Left cardiac atrium (tissue), 4 donors: ENCODE measurements around the gene TTLL12. TPM values are rescaled to one million over a fixed set of nuclear protein-coding genes. Genes with fewer than 3 reads are reported as not detected.
A peak's percentile ranks its signal among the peaks of the same experiment; 100 is the strongest.

Source experiments
- ATAC-seq, 2 donors: fragments of 200-7000 bp; cut with Tn5 transposase; one replicate each; pipeline ENCODE4 v1.9.1; 2020; ENCODE audit warnings: mild to moderate bottlenecking in 2 of 2, moderate library complexity in 2 of 2
- DNase-seq: peaks from one replicate; pipeline ENCODE4 v3.0.0-alpha.2; 2020
- intact Hi-C, 2 donors: fragments of 100-400 bp; cut with DNase I; formaldehyde crosslinking; loops; one replicate each; pipeline versions ENCODE4 v1.14.1 to v1.15.1; 2022 to 2023
- long read RNA-seq: library from polyadenylated mRNA; unstranded; transcript quantifications from one replicate; pipeline ENCODE4 v2.0.0, GENCODE V29; 2021
- total RNA-seq, 2 donors: library from RNA; stranded (reverse); fragmentation: NEBNext Ultra II Directional; extraction: Animal tissue kit (Norgen Biotek cat#: 25700); gene quantifications; one replicate each; pipeline ENCODE4 v1.2.1, GENCODE V29; 2021
- donor health status: DM: no; HTN: yes; CAD: no.
- donor health status: DM: no; HTN: yes; CAD: no; lungs with severe emphysema.
- donor health status: DM: yes; HTN: yes; CAD: no.
- donor health status: Dilated cardiomyopathy.

Gene TTLL12
- 10 to 100 TPM in 1 of 2 donors, 1 to 10 TPM in 1; 9.3 to 10.3 TPM for total RNA-seq
- long read RNA-seq, partial matches to known transcripts, result 4 of 6 reads
- long read RNA-seq, other reads (novel, unspliced or antisense), result 0 of 6 reads

DNA sequence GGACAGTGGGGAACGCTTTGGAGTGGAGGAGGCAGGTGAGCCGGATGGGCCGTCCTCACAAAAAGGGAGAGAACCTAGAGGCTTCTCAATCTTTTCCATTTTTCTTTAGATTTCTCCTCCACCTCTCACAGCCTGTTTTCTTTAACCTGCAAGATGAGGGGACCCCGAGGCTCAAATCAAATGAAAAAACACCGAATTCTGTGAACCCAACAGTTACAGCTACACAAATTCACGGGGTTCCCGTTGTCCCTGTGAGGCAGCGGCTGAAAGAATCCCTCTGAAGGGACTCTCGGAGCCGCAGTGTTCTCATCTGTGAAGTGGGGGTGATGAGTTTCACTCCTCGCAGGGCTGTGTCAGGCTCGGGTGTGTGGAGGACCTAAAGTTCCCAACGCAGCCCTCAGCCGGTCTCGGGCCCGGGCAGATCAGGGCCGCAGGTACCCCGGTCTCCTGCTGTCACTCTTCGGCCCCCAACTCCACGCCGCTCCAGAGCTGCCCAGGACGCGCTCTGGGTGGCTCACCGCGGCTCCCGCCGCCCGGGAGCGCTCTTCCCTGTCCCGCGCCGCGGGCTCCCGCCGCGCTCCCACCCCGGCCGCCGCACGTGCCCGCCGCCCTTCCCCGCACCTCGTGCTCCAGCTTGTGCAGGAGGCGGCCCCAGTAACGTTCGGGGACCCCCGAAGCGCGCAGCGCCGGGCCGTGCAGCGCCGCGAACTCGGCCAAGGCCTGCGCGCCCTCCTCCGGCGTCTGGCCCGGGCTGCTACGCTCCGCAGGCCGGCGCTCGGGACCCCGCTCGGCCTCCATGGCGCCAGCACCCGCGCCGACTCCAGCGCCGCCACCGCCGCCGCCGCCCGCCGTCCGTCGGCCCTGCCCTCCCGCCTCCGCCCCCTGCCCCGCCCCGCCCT lies at the start of gene TTLL12:
Gene TTLL12 (minus strand): TSS at position 863 of the 899 bp plus-strand sequence. CDS start 65 bp downstream, at position 798.
- DNase-seq (peak; percentile 49), ATAC-seq (peak; percentile 32 to 69)
- intact Hi-C loops, result no loop called here

DNA sequence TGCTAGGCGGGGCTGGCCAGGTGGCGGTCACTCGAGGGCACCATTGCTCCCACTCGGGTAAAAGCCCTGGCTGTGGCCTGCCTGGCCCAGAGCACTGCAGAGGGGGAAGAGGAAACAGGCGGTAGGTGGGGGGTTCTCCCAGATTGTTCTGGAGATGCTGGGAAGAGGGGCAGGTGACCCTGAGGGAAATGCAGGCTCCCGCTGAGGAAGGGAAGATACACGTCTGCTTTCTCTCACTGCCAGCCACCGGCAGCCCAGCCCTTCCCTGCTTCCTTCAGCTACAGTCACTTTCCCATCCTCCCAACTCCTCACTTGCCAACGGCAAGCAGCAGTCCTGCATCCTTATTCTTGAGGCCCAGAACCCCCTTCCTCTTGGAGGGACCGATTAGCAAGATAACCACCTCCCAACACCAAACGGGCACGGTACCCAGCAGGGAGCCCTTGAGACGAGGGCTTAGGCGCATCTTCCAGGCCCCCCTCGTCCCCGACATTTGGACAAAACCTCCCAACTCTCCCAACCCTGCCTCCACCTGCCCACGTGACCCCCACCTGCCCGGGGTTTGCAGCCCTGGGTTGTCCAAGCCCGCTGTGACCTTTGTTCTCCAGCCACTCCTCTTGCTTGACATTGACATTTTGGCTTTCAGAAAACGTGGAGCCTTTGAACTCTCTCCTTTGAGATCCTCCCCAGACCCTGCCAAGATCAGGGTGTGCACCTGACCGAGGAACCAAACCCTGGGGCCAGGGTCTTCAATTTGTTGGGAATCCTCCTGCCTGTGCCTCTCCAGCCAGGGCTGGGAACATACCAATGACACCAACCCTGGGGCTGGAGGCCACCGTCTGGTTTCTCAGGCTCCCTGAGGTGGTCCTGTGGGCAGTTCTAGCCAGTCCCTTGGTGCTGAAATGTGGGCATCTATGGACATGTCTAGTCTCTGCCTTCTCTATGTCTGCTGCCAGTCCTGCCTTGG lies 48.8 kb upstream of the TTLL12 start:
- no peak for DNase-seq
- no peak for ATAC-seq
- intact Hi-C loops, result no loop called here

DNA sequence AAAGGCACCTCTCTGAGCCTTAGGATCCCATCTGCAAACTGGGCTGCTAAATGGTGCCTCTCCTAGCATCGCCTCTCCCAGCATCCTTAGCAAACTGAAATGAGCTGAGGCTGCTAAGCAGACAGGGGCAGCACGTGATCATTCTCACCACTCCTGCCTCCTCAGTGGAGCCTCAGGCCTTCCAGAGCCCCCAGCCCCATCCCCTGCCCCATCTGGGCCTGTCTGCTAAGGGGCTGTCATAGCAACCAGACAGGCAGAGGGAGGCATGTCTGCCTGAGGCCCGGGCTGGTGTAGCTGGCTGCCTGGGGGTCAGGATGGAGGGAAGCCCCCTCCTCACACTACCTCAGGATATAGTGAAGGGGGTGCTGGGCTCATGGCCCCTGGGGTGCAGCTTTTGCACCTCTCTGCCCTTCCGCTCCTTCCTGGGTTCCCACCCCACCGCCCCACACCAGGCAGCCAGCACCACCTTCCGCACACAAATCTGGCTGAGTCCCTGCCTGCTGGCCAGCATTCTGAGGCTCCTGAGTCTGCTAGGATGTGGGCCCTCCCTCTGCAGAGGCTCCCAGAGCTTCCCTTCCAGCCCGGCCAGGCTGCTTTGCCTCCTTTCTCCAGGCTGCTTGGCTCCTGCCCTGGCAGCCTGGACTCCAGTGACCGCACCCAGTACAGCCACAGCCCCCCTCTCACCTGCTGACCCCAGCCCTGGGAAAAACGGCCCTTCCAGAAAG lies 47.5 kb upstream of the TTLL12 start:
- intact Hi-C loops, result loop anchor here in 1 of 2 donors (5.0 kb wide), 1 partner anchor 113 kb away; no protein-coding TSS in a partner anchor
- DNase-seq (no peak), ATAC-seq (no peak)

DNA sequence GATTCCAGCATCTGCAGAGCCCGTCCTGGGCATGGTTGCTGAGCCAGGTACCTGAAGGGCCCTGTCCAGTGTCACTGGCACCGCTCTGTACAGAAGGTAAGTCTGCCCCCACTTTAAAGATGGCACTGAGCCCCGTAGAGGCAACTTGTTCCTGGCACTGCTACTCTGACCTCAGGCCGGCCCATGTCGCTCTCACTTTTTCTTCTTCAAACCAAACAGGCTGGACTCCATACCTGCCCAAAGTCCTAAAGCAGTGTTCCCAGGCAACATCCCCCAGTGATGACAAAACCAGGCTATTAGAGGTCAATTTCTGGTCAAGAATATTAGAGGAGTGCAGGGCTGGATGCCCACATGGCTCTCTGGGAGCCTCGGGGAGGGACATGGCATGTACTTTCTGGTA lies 46.6 kb upstream of the TTLL12 start:
- no peak for ATAC-seq
- no peak for DNase-seq
- intact Hi-C loops, result loop anchor here in 1 of 2 donors (5.0 kb wide), 1 partner anchor 114 kb away; no protein-coding TSS in a partner anchor

DNA sequence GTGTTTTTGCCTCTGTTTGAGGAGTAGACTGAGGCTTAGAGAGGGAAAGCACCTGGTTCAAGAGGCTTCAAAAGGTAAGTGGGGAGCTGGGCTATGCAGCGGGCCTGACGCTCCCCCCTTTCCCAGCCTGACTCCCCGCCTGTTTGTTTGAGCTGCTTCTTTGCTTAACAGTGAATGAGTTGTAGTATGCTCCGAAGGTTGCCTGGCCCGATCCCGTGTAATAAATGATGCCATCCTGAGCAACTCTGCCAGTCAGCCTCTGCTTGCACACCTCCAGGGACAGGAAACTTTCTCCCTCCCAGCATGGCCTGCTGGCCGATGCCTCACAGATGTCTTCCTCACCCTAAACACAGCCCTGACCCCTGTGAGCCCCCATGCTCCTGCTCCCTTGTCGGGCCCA lies 45.5 kb upstream of the TTLL12 start:
- no peak for ATAC-seq
- DNase-seq, result no peak
- intact Hi-C loops, result loop anchor here in 1 of 2 donors (5.0 kb wide), 1 partner anchor 115 kb away; no protein-coding TSS in a partner anchor

DNA sequence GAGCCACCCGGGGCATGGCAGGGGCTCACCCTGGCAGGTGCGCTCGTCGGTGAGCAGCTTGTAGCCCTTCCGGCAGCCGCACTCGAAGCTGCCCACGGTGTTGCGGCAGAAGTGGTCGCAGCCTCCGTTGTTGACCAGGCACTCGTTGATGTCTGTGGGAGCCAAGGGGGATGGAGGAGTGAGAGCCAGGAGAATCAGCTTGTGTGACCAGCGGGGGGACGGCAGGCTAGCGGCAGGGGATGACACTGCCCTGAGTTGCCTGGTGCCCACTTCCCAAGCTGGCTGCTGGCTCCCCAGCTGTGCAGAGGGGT lies 44.7 kb upstream of the TTLL12 start:
- DNase-seq (no peak), ATAC-seq (no peak)
- intact Hi-C loops, result loop anchor here in 1 of 2 donors (1.0 to 5.0 kb wide), 2 partner anchors 116 to 154 kb away; no protein-coding TSS in a partner anchor

DNA sequence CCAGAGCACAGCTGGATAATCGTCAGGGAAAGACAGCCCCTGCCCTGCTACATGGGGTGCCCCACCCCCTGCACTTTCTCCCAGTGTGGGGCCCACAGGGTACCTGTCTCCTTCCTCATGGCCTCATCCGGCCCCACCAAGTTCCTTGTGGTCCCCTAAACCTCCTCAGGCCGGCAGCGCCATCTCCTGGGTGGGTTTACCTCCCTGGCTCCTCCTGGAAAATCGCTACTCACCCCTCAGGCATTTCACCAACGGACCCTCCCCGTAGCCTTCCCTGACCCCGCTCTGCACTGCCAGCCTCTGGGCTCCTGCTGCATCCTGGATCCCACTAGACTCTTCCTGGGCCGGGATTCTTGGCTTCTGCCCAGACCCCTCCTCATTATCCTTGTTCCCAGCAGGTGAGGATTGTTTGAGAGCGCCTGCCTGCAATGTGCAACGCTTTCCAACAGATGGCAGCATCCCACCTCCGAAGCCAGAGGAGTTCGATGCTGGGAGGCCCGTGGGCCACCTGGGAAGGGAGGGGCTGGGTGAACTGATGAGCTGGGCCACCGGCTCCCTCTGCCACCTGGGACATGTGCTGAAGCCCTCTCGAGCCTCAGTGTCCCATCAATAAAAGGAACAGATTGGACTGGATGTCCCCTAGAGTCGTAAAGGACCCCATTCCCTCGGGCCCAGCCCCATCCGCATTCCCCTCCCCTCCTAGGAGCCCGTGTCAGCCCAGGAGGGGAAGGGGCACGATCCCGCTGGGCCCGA lies 44.2 kb upstream of the TTLL12 start:
- intact Hi-C loops, result loop anchor here in 1 of 2 donors (1.0 to 5.0 kb wide), 2 partner anchors 116 to 154 kb away; no protein-coding TSS in a partner anchor
- DNase-seq (peak; percentile 43), ATAC-seq (peak; percentile 25 to 50)

DNA sequence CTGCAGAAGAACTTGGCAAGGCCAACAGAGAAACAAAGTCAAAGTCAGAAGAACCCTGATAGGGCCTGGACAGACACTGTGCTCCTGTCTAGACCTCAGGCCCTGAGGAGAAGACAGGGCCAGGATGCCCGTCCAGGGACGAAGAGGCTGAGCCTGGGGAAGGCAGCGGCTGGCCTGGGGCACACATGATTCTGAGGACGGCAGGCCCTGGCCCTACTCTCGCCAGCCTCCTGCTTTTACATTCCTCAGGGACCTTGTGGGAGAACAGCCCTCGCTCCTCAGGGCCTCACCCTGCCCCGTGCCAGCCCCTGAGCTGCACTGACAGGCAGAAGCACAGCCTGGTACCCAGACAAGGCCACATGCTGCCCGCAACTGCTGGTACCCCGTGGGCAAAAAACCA lies 43.6 kb upstream of the TTLL12 start:
- DNase-seq (no peak), ATAC-seq (no peak)
- intact Hi-C loops, result loop anchor here in 1 of 2 donors (5.0 kb wide), 1 partner anchor 117 kb away; no protein-coding TSS in a partner anchor

DNA sequence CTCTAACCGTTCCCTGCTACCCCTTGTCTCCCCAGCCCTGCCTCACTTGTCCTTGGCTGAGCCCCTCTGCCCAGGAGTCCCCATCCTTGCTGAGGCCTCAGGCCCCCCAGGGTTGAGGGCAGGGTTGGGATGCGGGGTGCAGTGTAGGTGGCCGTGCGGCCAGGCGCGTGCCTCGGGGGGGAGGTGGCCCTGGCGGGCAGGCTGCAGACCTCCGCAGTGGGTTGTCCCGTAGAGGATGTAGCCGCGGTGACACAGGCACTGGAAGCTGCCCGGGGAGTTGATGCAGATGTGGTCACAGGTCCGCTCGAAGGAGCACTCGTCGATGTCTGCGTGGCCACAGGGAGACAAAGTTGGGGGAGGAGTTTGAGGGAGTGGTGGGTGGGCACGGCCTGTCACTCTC lies 41.9 kb upstream of the TTLL12 start:
- ATAC-seq (no peak), DNase-seq (no peak)
- intact Hi-C loops, result no loop called here

DNA sequence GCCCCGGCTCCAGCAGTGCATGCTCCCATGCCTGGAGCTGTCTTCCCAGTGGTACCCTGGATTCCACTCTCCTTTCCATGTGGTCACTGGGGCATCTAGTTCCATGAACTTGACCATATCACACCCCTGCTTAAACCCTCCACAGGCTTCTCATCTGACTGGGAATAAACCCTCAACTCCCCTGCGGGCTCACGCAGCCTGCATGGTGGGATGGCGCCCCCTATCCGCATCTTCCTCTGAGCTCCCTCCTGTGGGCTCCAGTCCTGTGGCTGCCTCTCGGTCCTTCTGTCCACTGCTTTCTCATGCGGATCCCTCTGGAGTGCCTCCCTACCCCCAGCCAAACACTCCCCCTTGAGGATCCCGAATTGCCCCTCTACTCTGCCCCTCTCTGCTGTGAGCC lies 41.4 kb upstream of the TTLL12 start:
- ATAC-seq, result no peak

DNA sequence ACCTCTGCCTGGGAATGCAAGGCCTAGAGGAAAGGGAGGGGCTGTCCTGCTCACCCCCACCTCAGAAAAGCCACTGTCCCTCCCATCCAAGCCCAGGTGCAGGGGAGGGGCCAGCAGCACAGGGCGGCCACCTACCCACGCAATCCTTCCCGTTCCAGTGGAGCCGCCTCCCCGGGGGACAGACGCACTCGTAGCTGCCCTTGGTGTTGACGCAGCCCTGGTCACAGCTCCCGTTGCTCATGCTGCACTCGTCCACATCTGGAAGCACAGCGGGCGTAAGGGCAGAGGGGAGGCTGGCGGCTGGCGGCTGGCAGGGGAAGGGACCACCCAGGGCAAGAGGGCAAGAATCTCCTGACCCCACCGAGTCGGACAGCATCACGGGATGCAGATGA lies 40.3 kb upstream of the TTLL12 start:
- no peak for DNase-seq

More for the DNA sequence above, 41.4 kb upstream of the TTLL12 start:
- intact Hi-C loops, result no loop called here
- no peak for DNase-seq

DNA sequence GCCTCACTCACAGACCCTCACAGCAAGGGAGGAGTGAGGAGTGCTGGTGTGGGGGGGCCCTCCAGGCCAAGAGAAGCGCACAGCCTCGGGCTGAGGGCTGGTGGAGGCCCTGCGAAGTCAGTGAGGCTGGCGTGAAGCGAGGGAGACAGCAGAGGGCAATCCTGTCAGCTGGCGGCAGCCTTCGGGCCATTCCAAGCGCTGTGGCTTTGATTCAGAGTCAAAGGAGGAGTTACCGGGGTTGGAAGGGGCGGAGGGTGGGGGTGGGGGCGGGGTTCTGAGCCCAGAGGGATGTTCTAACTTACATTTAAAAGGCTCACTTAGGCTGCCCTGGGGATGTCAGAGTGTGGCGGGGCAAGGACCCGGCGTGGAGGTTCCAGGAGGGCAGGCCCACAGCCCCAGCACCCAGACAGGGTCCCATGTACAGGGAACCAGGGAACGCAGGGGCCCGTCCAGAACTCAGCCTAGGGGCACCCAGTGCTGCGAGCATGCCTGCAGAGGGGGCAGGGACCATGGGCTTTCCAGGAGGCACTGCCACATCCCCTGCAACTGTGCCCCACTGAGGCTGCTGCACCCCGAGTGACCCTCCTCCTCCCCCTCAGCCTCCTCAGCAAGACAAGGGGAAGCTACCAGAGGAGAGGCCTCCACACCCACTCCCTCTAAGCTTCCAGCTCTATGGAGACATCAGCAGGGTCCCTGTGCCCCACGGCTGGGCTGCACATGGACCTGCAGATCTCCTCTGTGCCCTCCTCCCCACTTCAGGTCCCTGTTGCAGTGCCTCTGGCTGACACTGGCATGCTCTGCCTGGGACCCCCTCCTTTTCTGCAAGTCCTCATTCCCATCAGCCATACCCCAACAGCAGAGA lies 39.7 kb upstream of the TTLL12 start:
- intact Hi-C loops, result no loop called here

More for the DNA sequence above, 40.3 kb upstream of the TTLL12 start:
- intact Hi-C loops, result no loop called here
- no peak for ATAC-seq

DNA sequence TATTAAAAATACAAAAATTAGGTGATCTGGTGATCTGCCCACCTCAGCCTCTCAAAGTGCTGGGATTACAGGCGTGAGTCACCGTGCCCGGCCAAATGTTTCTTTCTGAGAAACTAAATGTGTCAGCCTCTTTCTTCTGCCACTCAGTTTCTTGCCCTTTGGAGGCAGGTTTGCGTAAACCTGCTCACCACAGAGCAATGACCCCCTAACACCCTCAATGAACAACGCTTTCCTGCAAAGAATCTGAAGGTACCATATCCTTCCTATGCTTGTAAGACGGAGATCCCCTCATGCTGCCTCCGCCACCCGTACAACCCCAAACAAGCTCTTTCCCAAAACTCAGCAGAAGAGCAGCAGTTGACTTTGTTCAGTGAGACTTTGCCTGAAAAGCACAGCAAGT lies 38.7 kb upstream of the TTLL12 start:
- intact Hi-C loops, result no loop called here
- DNase-seq (no peak), ATAC-seq (no peak)

More for the DNA sequence above, 39.7 kb upstream of the TTLL12 start:
- ATAC-seq (no peak), DNase-seq (no peak)

DNA sequence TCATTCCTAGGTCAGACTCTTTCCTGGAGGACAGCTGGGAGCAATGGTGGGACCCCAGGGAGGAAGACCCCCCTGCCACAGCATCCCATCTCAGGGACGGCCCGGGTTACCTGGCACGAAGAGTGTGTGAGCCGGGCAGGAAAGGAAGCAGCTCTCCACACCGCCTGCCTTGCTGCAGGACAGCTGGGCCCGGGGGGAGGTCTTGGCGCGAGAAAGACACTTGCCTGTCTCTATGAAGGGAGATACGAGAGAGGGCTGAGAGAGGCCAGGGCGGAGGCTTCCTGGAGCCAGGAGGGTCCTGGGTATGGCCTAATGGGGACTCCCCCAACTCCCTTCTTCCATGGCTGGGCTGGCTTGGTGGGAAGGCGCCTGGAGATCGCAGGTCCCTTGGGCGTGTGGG lies 36.1 kb upstream of the TTLL12 start:
- intact Hi-C loops, result no loop called here
- ATAC-seq (no peak), DNase-seq (no peak)

DNA sequence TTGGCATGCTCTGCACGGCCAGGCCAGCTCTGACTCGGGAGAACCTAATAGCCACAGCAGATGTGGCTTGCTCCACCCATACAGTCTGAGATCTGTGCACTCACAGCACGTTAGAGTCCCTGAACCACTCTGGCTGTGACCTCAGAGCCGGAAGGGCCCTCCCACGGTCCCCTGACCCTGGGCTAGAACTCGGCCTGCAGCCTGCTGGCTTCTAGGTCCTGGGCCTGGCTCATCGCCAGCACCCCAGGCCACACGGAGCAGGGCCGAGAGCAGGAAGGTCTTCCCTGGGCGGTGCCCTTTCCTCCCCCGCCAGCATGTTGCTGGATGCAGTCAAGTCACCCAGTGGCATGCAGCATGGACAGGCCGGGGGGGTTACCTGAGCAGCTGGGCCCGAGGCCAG lies 35.3 kb upstream of the TTLL12 start:
- peak; percentile 66 to 71 for ATAC-seq
- DNase-seq, result peak; percentile 49
- intact Hi-C loops, result no loop called here

DNA sequence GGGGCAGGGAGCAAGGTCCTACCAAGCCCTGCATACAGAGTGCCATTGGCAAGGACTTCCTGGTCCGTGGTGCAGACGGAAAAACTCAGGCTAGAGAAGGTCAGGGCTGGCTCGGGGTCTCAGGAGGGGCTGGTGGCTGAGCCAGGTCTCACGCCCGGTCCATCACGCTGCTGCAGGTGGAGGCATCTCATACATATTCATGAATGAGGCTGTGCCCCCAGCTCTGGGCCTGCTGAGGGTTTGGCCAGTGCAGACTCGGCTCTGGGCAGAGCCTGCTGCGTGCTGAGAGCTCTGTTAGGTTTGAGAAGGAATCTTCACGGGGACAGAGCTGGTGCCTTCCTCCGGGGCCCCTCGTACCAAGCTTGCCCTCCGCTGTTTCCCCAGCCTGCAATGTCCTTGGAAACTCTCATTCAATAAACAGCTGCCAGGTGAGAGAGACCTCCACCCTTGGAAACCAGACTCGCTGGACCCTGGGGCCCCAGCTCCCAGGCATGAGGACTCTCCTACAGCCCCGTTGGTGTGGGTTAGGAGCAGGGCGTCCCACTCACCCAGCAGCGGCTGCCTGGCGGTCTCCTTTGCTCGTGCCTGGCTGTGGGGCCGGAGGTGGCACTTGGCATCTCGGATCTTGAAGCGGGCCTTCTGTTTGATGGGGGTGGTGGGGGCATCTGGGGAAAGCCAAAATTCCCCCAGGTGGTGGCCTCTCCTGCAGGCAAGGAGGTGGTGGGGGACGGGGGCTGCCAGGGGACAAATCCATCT lies 33.9 kb upstream of the TTLL12 start:
- no peak for DNase-seq
- no peak for ATAC-seq
- intact Hi-C loops, result no loop called here
